Measurements from ENCODE around the gene MMP2. TPM values are rescaled to one million over a fixed set of nuclear protein-coding genes. Genes with fewer than 3 reads are reported as not detected.

The MMP2 gene
- total and polyA plus RNA-seq, 2 experiments from 2014 or later = 25.6 to 43.8 TPM

GRCh38 chr16:55491691-55492090, 12.7 kb downstream of the MMP2 start:
- Histone ChIP-seq H3K9me2 (ENCODE audit: insufficient read depth) (no peaks in the 10 kb centered on the region), H2AFZ (no peak overlapping the region), H3K27ac (ENCODE audit: low read depth) (no peak overlapping the region), H3K36me3 (ENCODE audit: insufficient read depth) (no peaks in the 10 kb centered on the region), H4K20me1 (replicated peaks; ENCODE audit: insufficient read depth) (no peaks in the 10 kb centered on the region; the same call in 1 of the 2 replicates), H3K27me3 (ENCODE audit: insufficient read depth) (no peaks in the 10 kb centered on the region), H3K4me2 (no peak overlapping the region), H3F3A (replicated peaks; ENCODE audit: low read depth) (no peaks in the 10 kb centered on the region), H3K4me3 (no peak overlapping the region), H3K79me2 (replicated peaks; ENCODE audit: insufficient read depth) (no peaks in the 10 kb centered on the region), H3K4me1 (ENCODE audit: insufficient read depth) (peaks cover 8% of the 10 kb centered on the region)
- Mint-ChIP-seq H3K4me3 (no peak overlapping the region), H3K4me1 (peaks cover 18% of the 10 kb centered on the region; the same call in 2 of the 3 replicates), H3K27ac (no peak overlapping the region), H3K27me3 (ENCODE audit: insufficient read depth, low read depth, poor library complexity) (peaks cover 7% of the 10 kb centered on the region), H3K36me3 (ENCODE audit: low read depth) (peaks cover 26% of the 10 kb centered on the region), H3K9me3 (no peaks in the 10 kb centered on the region)
- TF ChIP-seq STAT1 (IDR thresholded peaks at IDR 0.05; ENCODE audit: unreplicated experiment) (no peak), ZNF462 (CRISPR knock-in tag; IDR thresholded peaks at IDR 0.05) (no peak), ETS1 (IDR thresholded peaks at IDR 0.05) (no peak), CREB1 (CRISPR knock-in tag; IDR thresholded peaks at IDR 0.05; ENCODE audit: low read depth) (no peak), ZNF331 (CRISPR knock-in tag; IDR thresholded peaks at IDR 0.05; ENCODE audit: low read depth) (no peak), EZH2phosphoT487 (IDR thresholded peaks at IDR 0.05; ENCODE audit: unreplicated experiment) (no peak), CTCF (conservative IDR thresholded peaks at IDR 0.05; ENCODE audit: low read depth in 2 of 2) (no peak), NANOG (IDR thresholded peaks at IDR 0.05; ENCODE audit: borderline replicate concordance) (no peak), JUNB (IDR thresholded peaks at IDR 0.05; ENCODE audit: unreplicated experiment) (no peak), REST (IDR thresholded peaks at IDR 0.05; ENCODE audit: unreplicated experiment) (no peak), POLR2AphosphoS5 (IDR thresholded peaks at IDR 0.05; ENCODE audit: low read depth) (no peak), ZNF114 (CRISPR knock-in tag; IDR thresholded peaks at IDR 0.05) (no peak), EZH2 (IDR thresholded peaks at IDR 0.05; ENCODE audit: low read depth, unreplicated experiment) (no peak)
- no peak for DNase-seq (ENCODE audit: low spot score)
- no peak for ATAC-seq

Measured in GM23338 (cell line).